GM18909 (cell line): Measurements from ENCODE around the gene BSG.

ENCODE experiments used
- ATAC-seq: cut with Tn5 transposase; IDR thresholded peaks from one replicate; pipeline ENCODE4 v1.9.1; 2021; ENCODE audit warnings: mild to moderate bottlenecking; ENCODE audit not compliant: unreplicated experiment, poor library complexity

The BSG gene

DNA sequence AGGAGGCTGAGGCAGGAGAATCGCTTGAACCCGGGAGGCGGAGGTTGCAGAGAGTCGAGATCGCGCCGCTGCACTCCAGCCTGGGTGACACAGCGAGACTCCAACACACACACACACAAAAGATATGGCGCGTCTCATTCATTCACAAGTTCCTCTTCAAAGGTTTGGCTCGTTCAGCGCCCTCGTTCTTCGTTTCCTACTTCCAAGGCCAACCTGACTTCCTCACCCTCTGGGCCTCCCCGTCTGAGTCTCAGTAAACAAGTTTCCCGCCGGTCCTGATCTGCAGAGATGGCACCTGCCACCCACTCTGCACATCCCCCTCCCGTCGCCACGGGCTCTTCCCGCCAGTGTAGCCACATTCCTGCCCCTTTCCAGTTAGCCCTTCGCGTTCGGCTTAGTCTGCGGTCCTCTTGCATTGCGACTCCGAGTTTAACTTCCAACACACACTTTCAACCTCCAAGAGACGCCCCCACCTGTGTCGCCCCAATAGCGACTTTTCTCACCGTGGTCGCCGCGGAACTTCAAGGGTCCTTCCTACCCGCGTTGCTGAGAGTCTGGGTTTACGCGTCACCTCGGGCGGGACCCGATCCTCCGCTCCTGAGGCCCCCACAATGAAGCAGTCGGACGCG lies 1.3 kb upstream of the BSG start:
- no peak for ATAC-seq

DNA sequence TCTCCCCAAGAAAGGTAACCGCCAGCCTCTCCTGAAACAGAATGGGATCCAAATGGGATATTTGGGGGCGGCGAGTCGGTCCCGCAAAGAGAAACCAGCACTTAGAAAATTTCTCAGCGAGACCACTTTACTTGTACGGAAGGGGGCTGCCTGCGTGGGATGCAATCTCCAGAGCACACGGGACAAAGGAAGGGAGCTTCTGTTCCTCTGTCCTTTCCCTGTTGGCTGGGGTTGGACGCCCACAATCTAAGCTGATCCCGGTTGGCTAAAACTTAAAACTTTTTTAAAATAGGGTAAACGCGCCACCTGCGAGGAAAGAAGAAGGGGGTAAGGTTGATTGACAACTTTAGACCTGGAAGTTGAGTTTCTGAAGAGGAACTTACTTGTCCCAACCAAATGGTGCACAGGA lies 826 bp upstream of the BSG start:
- ATAC-seq = no peak

DNA sequence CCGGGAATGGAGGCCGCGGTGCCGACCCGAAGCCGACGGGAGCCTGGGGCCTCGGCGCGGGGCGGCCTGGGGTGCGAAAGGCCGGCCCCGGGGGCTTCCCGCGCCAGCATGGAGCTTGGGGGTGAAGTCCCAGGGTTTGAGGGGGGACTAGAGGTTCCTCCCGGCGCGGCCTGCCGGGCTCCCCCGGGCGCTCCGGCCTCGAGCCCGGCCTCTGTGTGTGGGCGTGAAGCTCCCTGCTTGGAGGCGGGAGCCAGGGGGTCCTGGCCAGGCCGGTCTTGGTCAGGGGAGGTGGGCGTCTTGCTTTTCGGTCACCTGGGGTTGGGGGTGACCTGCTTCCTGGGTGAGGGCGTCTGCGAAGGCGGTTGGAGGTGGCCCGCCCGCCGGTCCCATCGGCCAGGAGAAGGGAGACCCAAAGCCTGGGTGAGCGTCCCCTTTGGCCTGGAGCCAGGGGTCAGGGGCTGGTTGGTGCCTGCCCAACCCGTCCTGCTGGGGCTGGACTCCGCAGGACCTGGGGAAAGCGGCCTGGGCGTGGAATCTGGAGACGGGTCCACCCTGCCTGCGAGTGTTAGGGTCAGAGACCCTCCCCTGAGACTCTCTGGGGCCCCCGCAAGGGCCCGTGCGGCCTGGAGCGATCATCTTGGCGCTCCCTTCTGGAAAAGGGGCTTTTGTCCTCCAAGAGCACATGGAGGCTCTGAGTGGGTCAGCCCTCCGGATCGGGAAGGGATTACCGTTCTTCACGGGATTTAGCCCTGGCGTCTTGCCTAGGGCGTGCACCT lies 535 bp downstream of the BSG start:
- ATAC-seq = peak; percentile 25

DNA sequence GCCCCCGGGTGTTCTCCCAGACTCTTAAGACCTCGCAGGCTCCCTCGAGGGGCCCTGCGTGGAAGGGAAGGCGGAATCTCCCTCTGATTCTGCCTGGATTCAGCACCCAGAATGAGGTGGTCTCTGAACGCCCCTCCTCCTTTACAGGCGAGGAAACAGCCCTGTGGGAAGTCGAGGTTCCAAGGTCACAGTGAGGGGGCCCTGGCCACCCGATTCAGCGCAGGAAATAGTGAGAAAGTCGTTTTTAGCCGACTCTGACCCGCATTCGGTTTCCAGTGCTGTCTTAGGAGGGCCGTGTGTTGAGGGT lies 1.1 kb downstream of the BSG start:
- ATAC-seq = no peak

DNA sequence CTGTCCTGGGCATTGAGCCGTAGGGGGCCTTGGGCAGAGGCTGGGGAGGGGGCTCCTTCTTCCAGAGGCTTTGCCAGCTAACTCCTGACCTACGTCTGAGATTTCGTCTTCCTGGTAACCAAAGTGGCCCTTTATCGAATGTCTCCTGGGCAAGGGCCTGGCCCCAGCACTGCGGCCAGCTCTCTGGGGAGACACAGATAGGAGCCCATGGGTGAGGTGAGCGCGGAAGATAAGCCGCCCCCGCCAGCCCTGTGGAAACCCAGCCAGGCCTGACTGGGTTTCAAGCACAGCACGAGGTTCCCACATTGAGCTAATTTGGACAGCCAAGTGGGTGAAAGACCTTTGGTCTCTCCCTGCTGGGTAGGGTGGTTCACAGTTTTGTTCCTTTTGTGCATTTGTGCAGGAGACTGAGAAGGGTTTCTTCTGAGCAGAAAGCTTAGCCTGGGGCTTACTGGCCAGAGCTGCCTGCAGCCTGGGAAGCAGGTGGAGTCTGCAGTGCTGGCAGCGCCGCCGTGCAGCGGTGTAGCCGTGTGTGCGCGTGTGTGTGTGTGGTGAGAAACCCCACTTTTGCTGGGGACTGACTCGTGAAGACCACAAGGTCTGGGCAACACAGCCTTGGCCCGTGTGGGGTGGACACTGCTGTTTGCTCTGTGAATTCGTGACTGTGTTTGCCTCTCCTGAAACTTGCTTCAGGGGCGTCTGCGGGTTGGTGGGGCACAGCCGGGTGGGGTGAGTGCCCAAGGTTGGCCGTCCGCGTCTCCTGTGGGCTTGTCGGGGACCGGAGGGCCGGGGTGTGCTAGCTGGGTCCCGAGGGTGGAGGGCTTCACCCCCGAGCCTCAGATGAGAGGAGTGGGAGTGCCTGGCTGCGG lies 2.5 kb downstream of the BSG start:
- ATAC-seq = no peak

DNA sequence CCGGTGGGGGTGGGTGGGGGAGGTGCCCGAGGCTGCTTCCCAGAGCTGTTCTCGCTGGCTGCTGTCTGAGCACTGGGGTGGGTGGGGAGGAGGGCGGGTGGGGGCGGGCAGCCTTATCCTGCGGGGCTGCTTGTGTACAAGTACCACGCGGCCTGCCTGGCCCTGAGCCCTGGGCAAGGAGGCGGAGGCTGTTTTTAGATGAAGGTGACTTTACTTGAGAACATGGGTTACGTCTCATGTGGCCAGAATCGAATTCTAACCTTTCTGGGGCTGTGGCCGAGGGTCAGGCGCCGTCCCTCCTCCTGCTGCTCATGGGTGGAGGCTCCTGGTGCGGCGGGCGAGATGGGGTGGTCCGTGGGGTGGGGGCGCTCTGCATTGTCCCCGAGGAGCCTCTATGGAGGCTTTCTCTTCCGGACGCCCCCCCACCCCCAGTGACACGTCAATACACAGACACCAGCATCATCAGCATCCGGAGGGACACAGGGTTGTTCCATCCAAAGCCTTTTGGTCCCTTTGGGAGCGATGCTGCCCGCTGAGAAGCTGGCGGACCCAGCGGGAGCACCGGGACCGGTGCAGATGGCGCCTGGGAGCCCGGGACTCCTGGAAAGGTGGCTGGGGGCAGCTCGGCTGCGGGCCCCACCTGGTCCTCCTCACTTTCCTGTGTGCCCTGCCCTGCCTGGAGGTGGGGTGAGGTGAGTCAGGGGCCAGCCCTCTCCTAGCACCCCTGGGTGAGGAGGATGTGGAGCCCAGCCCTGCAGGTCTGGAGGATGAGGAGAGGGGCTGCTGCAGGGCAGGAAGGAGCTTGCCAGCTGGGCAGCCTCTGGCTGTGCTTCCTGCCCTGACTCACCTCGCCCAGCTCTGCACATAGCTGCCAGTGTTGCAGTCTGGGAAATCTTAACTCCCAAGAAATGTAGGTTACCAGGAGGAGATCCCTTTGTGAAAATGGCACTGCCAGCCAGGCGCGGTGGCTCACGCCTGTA lies 3.4 kb downstream of the BSG start:
- no peak for ATAC-seq

DNA sequence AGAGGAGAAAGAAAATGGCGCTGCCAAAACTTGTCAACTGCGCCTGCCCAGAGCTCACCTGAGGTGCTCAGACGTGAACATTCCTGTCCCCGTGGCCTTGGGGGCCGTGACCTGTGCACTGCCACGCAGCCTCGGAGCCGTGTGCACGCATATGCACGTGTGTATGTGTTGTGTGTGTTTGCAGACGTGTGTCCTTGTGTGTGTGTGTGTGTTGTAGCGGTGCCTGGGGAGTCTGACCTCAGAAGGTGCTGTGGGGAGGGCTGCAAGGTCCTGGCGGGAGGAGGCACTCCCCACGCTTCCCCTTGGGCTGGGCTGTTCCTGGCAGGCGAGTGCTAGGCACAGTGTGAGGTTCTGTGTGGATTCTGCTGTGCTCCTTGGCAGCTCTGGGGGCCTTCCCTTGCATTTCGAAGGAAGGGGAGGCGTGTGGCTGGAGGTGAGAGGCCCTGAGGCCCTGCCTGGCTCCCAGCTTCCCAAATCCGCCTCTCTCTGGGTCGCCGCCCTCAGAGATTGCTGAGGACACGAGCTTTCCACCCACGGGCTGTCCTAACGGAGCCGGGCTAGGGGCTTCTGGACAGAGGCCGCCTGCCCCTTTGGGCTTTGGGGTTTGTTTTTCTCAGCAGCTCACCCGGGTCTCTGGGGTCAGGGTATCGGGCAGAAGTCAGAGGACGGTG lies 4.5 kb downstream of the BSG start:
- no peak for ATAC-seq

DNA sequence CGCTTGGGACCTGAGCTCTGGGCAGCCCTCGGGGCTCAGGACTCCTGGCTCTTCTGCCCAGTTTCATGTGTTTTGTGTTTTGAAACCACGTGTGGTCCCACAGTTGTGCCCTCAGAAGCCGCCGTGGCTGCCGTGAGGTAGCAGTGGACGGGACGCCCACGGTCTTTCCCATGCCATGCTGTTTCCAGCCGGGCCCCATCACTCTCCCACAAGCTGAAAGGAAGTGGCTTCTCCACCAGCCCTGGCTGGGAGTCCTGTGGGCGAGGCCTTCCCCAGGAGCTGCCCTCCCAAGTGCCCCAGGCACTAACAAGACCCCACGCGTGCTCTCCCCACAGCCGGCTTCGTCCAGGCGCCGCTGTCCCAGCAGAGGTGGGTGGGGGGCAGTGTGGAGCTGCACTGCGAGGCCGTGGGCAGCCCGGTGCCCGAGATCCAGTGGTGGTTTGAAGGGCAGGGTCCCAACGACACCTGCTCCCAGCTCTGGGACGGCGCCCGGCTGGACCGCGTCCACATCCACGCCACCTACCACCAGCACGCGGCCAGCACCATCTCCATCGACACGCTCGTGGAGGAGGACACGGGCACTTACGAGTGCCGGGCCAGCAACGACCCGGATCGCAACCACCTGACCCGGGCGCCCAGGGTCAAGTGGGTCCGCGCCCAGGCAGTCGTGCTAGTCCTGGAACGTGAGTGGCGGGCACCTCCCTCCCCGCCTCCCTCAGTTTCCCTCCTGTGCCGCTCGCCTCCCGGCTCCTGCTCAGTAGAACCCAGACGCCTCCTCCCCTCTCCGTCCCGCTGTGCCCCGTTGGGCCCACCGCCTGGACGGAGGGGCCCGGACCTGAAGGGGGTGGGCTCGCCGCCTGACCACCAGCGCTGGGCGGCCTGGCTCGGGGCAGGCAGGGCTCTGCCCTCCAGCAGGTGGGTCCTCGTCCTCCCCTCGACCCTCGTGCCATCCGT lies 5.3 kb downstream of the BSG start:
- no peak for ATAC-seq

DNA sequence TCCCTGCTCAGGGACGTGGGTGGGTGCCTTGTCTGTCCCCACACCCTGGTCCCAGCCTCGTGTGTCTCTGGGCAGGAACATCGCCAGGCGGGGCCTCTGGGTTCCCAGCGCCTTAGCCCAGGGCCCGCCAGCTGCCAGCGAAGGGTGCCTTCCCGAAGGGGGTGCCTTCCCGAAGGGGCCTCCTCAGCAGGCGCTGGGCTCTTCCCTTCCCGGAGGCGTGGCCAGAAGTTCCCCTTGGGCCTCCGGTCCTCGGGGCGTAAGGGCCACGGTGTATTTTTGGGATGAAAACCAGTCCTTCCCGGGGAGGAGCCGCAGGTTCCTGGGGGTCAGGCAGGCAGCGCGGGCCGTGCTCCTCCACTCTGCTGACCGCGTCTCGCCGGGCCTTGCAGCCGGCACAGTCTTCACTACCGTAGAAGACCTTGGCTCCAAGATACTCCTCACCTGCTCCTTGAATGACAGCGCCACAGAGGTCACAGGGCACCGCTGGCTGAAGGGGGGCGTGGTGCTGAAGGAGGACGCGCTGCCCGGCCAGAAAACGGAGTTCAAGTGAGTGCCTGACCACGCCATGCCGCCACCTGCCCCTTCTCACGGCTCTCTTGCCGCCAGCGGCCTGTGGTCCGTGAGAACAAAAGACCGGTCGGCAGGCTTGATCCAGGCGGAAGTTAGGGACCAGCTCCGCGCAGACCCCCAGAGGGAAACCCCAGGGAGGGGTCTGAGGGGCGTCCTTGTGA lies 6.9 kb downstream of the BSG start:
- no peak for ATAC-seq

DNA sequence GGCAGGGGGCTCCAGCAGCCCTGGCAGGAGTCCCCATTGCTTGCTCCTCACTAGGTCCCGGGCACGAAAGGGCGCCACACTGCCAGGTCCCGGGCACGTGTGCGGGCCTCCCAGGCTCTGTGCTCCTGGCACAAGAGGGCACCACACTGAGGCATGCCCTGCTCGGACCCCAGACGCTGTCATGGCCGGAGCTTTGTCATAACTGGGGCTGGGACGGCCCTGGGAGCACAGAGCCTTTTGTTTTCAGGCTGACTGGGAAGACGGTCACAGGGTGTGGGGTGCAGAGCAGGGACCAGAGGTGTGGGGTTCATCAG lies 7.4 kb downstream of the BSG start:
- no peak for ATAC-seq

DNA sequence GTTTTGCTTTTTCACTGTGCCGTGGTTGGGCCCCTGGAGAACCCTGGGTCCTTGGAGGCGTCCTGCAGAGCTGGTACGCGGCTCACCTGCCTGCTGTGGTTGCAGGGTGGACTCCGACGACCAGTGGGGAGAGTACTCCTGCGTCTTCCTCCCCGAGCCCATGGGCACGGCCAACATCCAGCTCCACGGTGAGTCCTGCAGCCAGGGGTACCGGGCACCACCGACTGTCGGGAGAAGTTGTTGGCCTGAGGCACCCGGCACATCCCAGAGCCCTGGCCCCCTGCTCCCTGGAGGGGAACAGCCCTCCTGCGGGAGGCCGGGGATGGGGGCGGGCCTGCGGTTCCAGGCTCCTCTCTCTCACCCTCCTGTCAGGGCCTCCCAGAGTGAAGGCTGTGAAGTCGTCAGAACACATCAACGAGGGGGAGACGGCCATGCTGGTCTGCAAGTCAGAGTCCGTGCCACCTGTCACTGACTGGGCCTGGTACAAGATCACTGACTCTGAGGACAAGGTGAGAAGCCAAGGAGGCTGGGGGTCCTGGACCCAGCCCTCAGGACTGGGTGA lies 8.0 kb downstream of the BSG start:
- no peak for ATAC-seq

DNA sequence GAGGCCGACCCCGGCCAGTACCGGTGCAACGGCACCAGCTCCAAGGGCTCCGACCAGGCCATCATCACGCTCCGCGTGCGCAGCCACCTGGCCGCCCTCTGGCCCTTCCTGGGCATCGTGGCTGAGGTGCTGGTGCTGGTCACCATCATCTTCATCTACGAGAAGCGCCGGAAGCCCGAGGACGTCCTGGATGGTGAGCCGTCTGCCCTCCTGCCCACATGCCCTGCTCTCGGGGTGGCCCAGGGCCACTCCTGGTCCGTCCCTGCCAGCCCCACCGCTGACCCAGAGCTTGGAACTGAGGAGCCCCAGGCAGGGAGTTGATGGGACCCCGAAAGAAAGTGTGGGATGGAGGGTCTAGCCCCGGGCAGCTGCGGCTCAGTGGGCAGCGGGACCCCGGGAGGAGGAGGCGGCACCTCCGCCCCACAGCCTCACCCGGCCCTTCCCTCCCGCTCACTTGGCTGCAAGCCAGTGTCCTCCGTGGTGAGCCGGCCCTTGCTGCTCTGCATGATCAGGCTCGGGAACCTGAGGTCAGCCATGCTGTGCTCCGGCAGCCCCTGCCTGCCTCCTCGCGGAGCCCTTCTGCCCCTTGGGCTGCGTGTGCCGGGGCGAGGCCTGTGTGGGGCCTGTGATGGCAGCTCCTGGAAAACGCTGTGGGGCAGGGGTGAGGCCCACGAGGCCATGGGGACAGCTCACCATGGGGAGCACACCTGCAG lies 9.2 kb downstream of the BSG start:
- ATAC-seq = no peak

DNA sequence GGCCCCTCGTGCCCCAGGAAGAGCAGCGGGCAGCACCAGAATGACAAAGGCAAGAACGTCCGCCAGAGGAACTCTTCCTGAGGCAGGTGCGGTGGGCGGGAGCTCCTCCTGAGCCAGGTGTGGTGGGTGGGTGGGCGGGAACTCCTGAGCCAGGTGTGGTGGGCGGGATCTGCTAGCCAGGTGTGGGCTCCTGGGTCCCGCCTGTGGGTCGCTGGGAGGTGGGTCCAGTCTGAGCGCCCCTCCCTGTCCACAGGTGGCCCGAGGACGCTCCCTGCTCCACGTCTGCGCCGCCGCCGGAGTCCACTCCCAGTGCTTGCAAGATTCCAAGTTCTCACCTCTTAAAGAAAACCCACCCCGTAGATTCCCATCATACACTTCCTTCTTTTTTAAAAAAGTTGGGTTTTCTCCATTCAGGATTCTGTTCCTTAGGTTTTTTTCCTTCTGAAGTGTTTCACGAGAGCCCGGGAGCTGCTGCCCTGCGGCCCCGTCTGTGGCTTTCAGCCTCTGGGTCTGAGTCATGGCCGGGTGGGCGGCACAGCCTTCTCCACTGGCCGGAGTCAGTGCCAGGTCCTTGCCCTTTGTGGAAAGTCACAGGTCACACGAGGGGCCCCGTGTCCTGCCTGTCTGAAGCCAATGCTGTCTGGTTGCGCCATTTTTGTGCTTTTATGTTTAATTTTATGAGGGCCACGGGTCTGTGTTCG lies 10.3 kb downstream of the BSG start:
- no peak for ATAC-seq

DNA sequence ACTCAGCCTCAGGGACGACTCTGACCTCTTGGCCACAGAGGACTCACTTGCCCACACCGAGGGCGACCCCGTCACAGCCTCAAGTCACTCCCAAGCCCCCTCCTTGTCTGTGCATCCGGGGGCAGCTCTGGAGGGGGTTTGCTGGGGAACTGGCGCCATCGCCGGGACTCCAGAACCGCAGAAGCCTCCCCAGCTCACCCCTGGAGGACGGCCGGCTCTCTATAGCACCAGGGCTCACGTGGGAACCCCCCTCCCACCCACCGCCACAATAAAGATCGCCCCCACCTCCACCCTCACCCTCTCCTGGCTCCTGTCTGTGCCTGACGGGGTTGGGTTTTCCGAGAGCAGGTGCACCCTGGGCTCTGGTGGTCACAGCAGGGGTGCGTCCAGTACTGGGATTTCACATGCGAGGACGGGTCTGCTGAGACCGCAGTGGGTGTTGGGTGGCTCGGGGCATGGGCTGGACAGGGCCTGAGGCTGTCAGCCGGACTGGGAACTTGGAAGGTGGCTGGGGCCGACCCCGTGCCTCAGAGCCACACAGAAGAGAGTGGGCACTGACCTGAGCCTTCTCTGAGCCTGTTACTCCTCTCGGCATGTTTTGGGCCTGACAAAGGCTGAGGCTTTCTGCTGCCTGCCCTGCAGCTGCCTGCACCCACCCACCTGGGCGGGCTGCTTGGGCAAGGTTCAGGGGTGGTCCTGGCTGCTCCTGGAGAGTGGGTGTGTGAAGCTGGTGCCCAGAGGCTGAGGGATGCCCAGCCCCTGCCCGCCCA lies 11.0 kb downstream of the BSG start:
- no peak for ATAC-seq

DNA sequence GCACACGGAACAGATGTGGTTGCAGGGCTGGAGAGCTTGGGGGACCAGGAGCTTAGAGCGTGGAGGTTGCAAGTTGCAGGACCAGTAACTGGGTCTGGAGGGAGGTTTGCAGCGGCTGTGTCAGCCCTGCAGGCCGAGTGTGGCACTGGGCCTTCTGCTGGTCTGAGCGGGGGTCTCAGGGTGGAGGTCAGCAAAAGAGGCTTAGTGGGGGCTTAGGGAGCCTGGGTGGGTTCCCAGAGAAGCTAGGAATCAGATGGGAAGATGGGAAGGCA lies 11.5 kb downstream of the BSG start:
- ATAC-seq = no peak
